WTC11 (cell line): ENCODE data around the gene ZNF107. TPM values are rescaled to one million over a fixed set of nuclear protein-coding genes. Genes with fewer than 3 reads are reported as not detected.

Source experiments
- ATAC-seq: fragments of 200-7000 bp; cut with Tn5 transposase; 2 replicates; pipeline ENCODE4 v1.10.0; 2021; ENCODE audit warnings: mild to moderate bottlenecking, moderate library complexity
- CTCF ChIA-PET: fragments of 300-600 bp; sonication (Branson Sonifier 250); formaldehyde crosslinking; loops from one replicate; lab custom pipeline; 2021; ENCODE audit warnings: antibody characterized with exemption; lab: Charles Lee
- POLR2A ChIA-PET: fragments of 350-600 bp; sonication (Branson Sonifier 250); formaldehyde crosslinking; loops from one replicate; lab custom pipeline; 2021; ENCODE audit warnings: antibody characterized with exemption; lab: Charles Lee
- DNase-seq: peaks from one replicate; pipeline ENCODE4 v3.0.0; 2021; ENCODE audit warnings: low spot score
- H3K27ac Mint-ChIP-seq: 2 replicates; pipeline ENCODE4 v1.8.0; 2021; ENCODE audit warnings: mixed read lengths
- H3K27me3 Mint-ChIP-seq: 2 replicates; pipeline ENCODE4 v1.8.0; 2021; ENCODE audit warnings: low read depth, mild to moderate bottlenecking, moderate library complexity, mixed read lengths
- H3K36me3 Mint-ChIP-seq: 2 replicates; pipeline ENCODE4 v1.8.0; 2021; ENCODE audit warnings: mixed read lengths
- H3K4me1 Mint-ChIP-seq: 2 replicates; pipeline ENCODE4 v1.8.0; 2022; ENCODE audit warnings: mixed read lengths
- H3K4me3 Mint-ChIP-seq: 2 replicates; pipeline ENCODE4 v1.8.0; 2021; ENCODE audit warnings: mild to moderate bottlenecking, moderate library complexity, mixed read lengths
- H3K9me3 Mint-ChIP-seq: 2 replicates; pipeline ENCODE4 v1.8.0; 2021; ENCODE audit warnings: mixed read lengths
- EMX1 ChIP-seq: fragments of 250-450 bp; sonication (Bioruptor Pico); IDR thresholded peaks from 2 replicates; pipeline ENCODE4 v1.8.0; 2021; ENCODE audit warnings: mild to moderate bottlenecking
- JUN ChIP-seq: sonication (generic); formaldehyde crosslinking; IDR thresholded peaks from 2 replicates; pipeline ENCODE4 v1.8.0; 2023; ENCODE audit warnings: mild to moderate bottlenecking, missing genetic modification reagents
- NR2C2 ChIP-seq: sonication (generic); formaldehyde crosslinking; IDR thresholded peaks from 2 replicates; pipeline ENCODE4 v1.8.0; 2022; ENCODE audit warnings: mild to moderate bottlenecking, missing genetic modification reagents
- PRRX2 ChIP-seq: fragments of 250-450 bp; sonication (Bioruptor Pico); IDR thresholded peaks from 2 replicates; pipeline ENCODE4 v1.8.0; 2021; ENCODE audit warnings: mild to moderate bottlenecking
- SMAD4 ChIP-seq: sonication (generic); formaldehyde crosslinking; IDR thresholded peaks from 2 replicates; pipeline ENCODE4 v1.8.0; 2022; ENCODE audit warnings: mild to moderate bottlenecking, missing genetic modification reagents
- ZNF396 ChIP-seq: fragments of 250-450 bp; sonication (Bioruptor Pico); IDR thresholded peaks from 2 replicates; pipeline ENCODE4 v1.8.0; 2021; ENCODE audit warnings: mild to moderate bottlenecking, moderate library complexity, borderline replicate concordance
- total RNA-seq: library from RNA; stranded (reverse); gene quantifications from 3 replicates; pipeline ENCODE4 v1.2.3, GENCODE V29; 2021
- TF ChIP-seq, protein P1 (sequence below): sonication (generic); formaldehyde crosslinking; IDR thresholded peaks from 2 replicates; pipeline ENCODE4 v1.8.1; 2023; ENCODE audit warnings: mild to moderate bottlenecking, missing genetic modification reagents
- TF ChIP-seq, protein P2 (sequence below): fragments of 250-450 bp; sonication (Bioruptor Pico); IDR thresholded peaks from 2 replicates; pipeline ENCODE4 v1.9.0; 2021; ENCODE audit warnings: moderate library complexity, mild to moderate bottlenecking, inconsistent platforms, borderline replicate concordance
- TF ChIP-seq, protein P3 (sequence below): sonication (generic); formaldehyde crosslinking; IDR thresholded peaks from 2 replicates; pipeline ENCODE4 v1.8.0; 2023; ENCODE audit warnings: missing genetic modification reagents, mild to moderate bottlenecking, borderline replicate concordance
- TF ChIP-seq, protein P4 (sequence below): sonication (generic); formaldehyde crosslinking; IDR thresholded peaks from 2 replicates; pipeline ENCODE4 v1.8.1; 2022; ENCODE audit warnings: mild to moderate bottlenecking, missing genetic modification reagents, moderate library complexity, borderline replicate concordance
- TF ChIP-seq, protein P5 (sequence below): sonication (generic); formaldehyde crosslinking; IDR thresholded peaks from 2 replicates; pipeline ENCODE4 v1.8.1; 2022; ENCODE audit warnings: missing genetic modification reagents, borderline replicate concordance
- TF ChIP-seq, protein P6 (sequence below): sonication (generic); formaldehyde crosslinking; IDR thresholded peaks from 2 replicates; pipeline ENCODE4 v1.8.1; 2023; ENCODE audit warnings: mild to moderate bottlenecking, missing genetic modification reagents, borderline replicate concordance

Gene ZNF107
- total RNA-seq, 1 experiment from 2014 or later = 14.7 TPM

DNA sequence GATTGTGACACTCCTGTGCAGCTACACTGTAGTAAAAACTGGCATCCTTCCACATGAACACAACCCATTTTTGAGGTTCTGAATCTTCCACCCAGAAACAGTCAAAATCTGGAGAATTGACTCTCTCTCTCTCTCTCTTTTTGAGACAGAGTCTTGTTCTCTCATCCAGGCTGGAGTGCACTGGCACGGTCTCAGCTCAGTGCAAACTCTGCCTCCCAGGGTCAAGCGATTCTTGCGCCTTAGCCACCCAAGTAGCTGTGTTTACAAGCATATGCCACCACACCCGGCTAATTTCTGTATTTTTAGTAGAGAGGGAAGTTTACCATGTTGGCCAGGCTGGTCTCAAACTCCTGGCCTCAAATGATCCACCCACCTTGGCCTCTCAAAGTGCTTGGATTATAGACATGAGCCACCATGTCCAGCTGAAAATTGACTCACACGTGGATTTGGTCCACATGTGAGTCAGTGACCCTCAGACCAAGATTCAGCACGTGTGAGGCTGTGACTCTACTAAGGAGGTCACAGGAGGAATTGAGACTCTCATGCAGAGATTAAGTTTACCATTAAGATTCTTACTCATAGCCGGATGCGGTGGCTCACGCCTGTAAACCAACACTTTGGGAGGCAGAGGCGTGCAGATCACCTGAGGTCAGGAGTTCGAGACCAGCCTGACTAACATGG, 12.1 kb upstream of the ZNF107 start (continued):
- TF ChIP-seq, protein P1, sequence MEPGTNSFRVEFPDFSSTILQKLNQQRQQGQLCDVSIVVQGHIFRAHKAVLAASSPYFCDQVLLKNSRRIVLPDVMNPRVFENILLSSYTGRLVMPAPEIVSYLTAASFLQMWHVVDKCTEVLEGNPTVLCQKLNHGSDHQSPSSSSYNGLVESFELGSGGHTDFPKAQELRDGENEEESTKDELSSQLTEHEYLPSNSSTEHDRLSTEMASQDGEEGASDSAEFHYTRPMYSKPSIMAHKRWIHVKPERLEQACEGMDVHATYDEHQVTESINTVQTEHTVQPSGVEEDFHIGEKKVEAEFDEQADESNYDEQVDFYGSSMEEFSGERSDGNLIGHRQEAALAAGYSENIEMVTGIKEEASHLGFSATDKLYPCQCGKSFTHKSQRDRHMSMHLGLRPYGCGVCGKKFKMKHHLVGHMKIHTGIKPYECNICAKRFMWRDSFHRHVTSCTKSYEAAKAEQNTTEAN (CRISPR knock-in tag) = no peak
- TF ChIP-seq JUN (no peak), PRRX2 (no peak)
- TF ChIP-seq, protein P2, sequence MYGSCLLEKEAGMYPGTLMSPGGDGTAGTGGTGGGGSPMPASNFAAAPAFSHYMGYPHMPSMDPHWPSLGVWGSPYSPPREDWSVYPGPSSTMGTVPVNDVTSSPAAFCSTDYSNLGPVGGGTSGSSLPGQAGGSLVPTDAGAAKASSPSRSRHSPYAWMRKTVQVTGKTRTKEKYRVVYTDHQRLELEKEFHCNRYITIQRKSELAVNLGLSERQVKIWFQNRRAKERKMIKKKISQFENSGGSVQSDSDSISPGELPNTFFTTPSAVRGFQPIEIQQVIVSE (CRISPR knock-in tag) = no peak
- TF ChIP-seq, protein P3, sequence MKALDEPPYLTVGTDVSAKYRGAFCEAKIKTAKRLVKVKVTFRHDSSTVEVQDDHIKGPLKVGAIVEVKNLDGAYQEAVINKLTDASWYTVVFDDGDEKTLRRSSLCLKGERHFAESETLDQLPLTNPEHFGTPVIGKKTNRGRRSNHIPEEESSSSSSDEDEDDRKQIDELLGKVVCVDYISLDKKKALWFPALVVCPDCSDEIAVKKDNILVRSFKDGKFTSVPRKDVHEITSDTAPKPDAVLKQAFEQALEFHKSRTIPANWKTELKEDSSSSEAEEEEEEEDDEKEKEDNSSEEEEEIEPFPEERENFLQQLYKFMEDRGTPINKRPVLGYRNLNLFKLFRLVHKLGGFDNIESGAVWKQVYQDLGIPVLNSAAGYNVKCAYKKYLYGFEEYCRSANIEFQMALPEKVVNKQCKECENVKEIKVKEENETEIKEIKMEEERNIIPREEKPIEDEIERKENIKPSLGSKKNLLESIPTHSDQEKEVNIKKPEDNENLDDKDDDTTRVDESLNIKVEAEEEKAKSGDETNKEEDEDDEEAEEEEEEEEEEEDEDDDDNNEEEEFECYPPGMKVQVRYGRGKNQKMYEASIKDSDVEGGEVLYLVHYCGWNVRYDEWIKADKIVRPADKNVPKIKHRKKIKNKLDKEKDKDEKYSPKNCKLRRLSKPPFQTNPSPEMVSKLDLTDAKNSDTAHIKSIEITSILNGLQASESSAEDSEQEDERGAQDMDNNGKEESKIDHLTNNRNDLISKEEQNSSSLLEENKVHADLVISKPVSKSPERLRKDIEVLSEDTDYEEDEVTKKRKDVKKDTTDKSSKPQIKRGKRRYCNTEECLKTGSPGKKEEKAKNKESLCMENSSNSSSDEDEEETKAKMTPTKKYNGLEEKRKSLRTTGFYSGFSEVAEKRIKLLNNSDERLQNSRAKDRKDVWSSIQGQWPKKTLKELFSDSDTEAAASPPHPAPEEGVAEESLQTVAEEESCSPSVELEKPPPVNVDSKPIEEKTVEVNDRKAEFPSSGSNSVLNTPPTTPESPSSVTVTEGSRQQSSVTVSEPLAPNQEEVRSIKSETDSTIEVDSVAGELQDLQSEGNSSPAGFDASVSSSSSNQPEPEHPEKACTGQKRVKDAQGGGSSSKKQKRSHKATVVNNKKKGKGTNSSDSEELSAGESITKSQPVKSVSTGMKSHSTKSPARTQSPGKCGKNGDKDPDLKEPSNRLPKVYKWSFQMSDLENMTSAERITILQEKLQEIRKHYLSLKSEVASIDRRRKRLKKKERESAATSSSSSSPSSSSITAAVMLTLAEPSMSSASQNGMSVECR = no peak
- TF ChIP-seq, protein P4, sequence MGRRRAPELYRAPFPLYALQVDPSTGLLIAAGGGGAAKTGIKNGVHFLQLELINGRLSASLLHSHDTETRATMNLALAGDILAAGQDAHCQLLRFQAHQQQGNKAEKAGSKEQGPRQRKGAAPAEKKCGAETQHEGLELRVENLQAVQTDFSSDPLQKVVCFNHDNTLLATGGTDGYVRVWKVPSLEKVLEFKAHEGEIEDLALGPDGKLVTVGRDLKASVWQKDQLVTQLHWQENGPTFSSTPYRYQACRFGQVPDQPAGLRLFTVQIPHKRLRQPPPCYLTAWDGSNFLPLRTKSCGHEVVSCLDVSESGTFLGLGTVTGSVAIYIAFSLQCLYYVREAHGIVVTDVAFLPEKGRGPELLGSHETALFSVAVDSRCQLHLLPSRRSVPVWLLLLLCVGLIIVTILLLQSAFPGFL (CRISPR knock-in tag) = no peak

DNA sequence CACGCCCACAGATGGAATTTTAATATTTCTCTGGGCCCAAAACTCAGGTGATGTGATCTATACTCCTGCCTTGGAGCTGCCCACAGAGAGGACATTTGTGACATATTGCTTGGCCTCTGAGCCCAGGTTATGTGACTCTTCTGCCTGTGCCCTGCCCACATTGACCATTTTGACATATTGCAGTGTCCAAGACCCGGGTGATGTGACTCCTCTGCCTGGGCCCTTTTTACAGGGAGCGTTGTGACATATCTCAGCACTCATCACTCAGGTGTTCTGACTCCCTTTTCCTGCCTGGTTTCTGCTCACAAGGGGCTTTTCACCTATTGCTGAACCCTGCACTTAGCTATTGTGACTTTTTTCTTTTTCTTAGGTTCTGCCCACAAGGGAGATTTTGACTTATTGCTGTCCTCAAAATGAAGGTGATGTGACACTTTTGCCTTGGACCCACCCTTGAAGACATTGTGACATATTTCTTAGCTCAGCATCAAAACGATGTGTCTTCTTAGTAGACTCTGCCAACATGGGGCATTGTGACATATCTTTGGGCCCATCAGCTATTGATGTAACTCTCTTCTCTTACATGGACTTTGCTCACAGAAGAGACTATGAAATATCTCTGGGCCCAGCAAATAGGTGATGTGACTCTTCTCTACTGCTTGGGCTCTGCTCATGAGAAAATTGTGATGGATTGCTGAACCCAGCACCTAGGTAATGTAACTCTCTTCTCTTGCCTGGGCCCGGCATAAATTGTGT, 11.0 kb upstream of the ZNF107 start:
- CTCF ChIA-PET = no interaction called here
- H3K9me3 Mint-ChIP-seq = peaks cover 82% of the 10 kb centered on the region
- POLR2A ChIA-PET = no interaction called here
- ATAC-seq (no peak), DNase-seq (no peak)
- no peak for TF ChIP-seq ZNF396 (CRISPR knock-in tag)
- TF ChIP-seq, protein P5, sequence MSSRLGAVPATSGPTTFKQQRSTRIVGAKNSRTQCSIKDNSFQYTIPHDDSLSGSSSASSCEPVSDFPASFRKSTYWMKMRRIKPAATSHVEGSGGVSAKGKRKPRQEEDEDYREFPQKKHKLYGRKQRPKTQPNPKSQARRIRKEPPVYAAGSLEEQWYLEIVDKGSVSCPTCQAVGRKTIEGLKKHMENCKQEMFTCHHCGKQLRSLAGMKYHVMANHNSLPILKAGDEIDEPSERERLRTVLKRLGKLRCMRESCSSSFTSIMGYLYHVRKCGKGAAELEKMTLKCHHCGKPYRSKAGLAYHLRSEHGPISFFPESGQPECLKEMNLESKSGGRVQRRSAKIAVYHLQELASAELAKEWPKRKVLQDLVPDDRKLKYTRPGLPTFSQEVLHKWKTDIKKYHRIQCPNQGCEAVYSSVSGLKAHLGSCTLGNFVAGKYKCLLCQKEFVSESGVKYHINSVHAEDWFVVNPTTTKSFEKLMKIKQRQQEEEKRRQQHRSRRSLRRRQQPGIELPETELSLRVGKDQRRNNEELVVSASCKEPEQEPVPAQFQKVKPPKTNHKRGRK (CRISPR knock-in tag) = no peak
- TF ChIP-seq EMX1 = no peak
- H3K27me3 Mint-ChIP-seq = peaks cover 31% of the 10 kb centered on the region
- H3K4me3 Mint-ChIP-seq = no peak overlapping the region
- peaks cover 71% of the 10 kb centered on the region for H3K36me3 Mint-ChIP-seq
- H3K4me1 Mint-ChIP-seq = no peaks in the 10 kb centered on the region
- H3K27ac Mint-ChIP-seq = no peak overlapping the region

DNA sequence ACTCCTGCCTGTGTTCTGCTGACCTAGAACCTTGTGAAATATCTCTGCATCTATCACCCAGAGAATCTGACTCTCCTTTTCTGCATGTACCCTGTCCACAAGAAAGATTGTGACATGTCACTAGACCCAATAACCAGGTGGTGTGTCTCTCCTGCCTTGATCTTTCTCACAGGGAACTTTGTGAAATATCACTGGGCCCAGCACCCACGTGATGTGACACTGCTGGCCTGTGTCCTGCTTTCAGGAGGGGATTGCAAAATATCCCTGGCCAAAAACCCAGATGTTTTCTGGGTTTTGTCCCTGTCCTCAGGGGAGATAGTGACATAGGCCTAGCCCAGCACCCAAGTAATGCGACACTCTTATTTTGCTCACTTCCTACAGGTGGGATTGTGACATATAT, 10.1 kb upstream of the ZNF107 start:
- TF ChIP-seq SMAD4 (CRISPR knock-in tag) (no peak), NR2C2 (CRISPR knock-in tag) (no peak), ZNF396 (CRISPR knock-in tag) (no peak)
- TF ChIP-seq, protein P4 (CRISPR knock-in tag) = no peak
- TF ChIP-seq, protein P6, sequence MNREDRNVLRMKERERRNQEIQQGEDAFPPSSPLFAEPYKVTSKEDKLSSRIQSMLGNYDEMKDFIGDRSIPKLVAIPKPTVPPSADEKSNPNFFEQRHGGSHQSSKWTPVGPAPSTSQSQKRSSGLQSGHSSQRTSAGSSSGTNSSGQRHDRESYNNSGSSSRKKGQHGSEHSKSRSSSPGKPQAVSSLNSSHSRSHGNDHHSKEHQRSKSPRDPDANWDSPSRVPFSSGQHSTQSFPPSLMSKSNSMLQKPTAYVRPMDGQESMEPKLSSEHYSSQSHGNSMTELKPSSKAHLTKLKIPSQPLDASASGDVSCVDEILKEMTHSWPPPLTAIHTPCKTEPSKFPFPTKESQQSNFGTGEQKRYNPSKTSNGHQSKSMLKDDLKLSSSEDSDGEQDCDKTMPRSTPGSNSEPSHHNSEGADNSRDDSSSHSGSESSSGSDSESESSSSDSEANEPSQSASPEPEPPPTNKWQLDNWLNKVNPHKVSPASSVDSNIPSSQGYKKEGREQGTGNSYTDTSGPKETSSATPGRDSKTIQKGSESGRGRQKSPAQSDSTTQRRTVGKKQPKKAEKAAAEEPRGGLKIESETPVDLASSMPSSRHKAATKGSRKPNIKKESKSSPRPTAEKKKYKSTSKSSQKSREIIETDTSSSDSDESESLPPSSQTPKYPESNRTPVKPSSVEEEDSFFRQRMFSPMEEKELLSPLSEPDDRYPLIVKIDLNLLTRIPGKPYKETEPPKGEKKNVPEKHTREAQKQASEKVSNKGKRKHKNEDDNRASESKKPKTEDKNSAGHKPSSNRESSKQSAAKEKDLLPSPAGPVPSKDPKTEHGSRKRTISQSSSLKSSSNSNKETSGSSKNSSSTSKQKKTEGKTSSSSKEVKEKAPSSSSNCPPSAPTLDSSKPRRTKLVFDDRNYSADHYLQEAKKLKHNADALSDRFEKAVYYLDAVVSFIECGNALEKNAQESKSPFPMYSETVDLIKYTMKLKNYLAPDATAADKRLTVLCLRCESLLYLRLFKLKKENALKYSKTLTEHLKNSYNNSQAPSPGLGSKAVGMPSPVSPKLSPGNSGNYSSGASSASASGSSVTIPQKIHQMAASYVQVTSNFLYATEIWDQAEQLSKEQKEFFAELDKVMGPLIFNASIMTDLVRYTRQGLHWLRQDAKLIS = no peak
- ATAC-seq (no peak), DNase-seq (no peak)
- H3K9me3 Mint-ChIP-seq = peaks cover 76% of the 10 kb centered on the region
- H3K27ac Mint-ChIP-seq = no peak overlapping the region
- no peak overlapping the region for H3K4me3 Mint-ChIP-seq
- H3K4me1 Mint-ChIP-seq = no peaks in the 10 kb centered on the region
- ChIA-PET CTCF (no interaction called here), POLR2A (no interaction called here)
- peaks cover 65% of the 10 kb centered on the region for H3K36me3 Mint-ChIP-seq
- peaks cover 28% of the 10 kb centered on the region for H3K27me3 Mint-ChIP-seq
